ENCODE data around the gene EMCN. TPM values are rescaled to one million over a fixed set of nuclear protein-coding genes. Genes with fewer than 3 reads are reported as not detected.

EMCN gene
- total RNA-seq, 1 experiment from 2014 or later, result not detected

- CTCF ChIA-PET, result no interaction called here
- H3K4me1 ChIP-seq (replicated peaks; ENCODE audit: insufficient read depth), result no peaks in the 10 kb centered on the region
- DNase-seq, result no peak
- H3K4me2 ChIP-seq, result no peak overlapping the region
- no peak overlapping the region for H3K4me3 ChIP-seq
- H3K79me2 ChIP-seq (ENCODE audit: low read depth), result no peaks in the 10 kb centered on the region
- no peaks in the 10 kb centered on the region for H3K27me3 ChIP-seq (ENCODE audit: insufficient read depth, low read depth)
- H3K9me2 ChIP-seq (ENCODE audit: insufficient read depth), result no peaks in the 10 kb centered on the region
- H3K36me3 ChIP-seq (ENCODE audit: low read depth), result no peaks in the 10 kb centered on the region
- POLR2A ChIA-PET (ENCODE audit: unreplicated experiment), result no interaction called here
- H3K9me3 ChIP-seq (ENCODE audit: insufficient read depth, low read depth), result no peaks in the 10 kb centered on the region
- no peaks in the 10 kb centered on the region for H3F3A ChIP-seq (ENCODE audit: insufficient read depth, low read depth)
- no peak overlapping the region for H2AFZ ChIP-seq
- no TSS peak for BruUV-seq (replicated peaks)
- H3K27ac ChIP-seq, result no peak overlapping the region
- intact Hi-C loops (cut with micrococcal nuclease; ENCODE audit: unreplicated experiment), result no loop called here
- H4K20me1 ChIP-seq (ENCODE audit: insufficient read depth), result no peaks in the 10 kb centered on the region
- TF ChIP-seq EZH2 (IDR thresholded peaks at IDR 0.05; ENCODE audit: low read depth) (no peak), CTCF (conservative IDR thresholded peaks at IDR 0.05) (no peak)
These were observed 88.2 kb downstream of the EMCN start for GRCh38 chr4:100429616-100430015.

GRCh38 chr4:100428051-100428450, 89.8 kb downstream of the EMCN start:
- Histone ChIP-seq H3K9me2 (ENCODE audit: insufficient read depth) (no peaks in the 10 kb centered on the region), H3F3A (ENCODE audit: insufficient read depth, low read depth) (no peaks in the 10 kb centered on the region), H3K79me2 (ENCODE audit: low read depth) (no peaks in the 10 kb centered on the region), H3K4me1 (replicated peaks; ENCODE audit: insufficient read depth) (no peaks in the 10 kb centered on the region), H4K20me1 (ENCODE audit: insufficient read depth) (no peaks in the 10 kb centered on the region), H3K27ac (no peak overlapping the region), H2AFZ (no peak overlapping the region), H3K4me3 (no peak overlapping the region), H3K36me3 (ENCODE audit: low read depth) (no peaks in the 10 kb centered on the region), H3K27me3 (ENCODE audit: insufficient read depth, low read depth) (no peaks in the 10 kb centered on the region), H3K9me3 (ENCODE audit: insufficient read depth, low read depth) (no peaks in the 10 kb centered on the region), H3K4me2 (no peak overlapping the region)
- intact Hi-C loops (cut with micrococcal nuclease; ENCODE audit: unreplicated experiment), result no loop called here
- TF ChIP-seq EZH2 (IDR thresholded peaks at IDR 0.05; ENCODE audit: low read depth) (no peak), CTCF (conservative IDR thresholded peaks at IDR 0.05) (no peak)
- CTCF ChIA-PET, result no interaction called here
- POLR2A ChIA-PET (ENCODE audit: unreplicated experiment), result no interaction called here
- BruUV-seq (replicated peaks), result no TSS peak
- DNase-seq, result peak; percentile 35

- intact Hi-C loops (cut with micrococcal nuclease; ENCODE audit: unreplicated experiment), result loop anchor here (2.0 kb wide), 1 partner anchor 1838 kb away; no protein-coding TSS in a partner anchor
- no peaks in the 10 kb centered on the region for H3K27me3 ChIP-seq (ENCODE audit: insufficient read depth, low read depth)
- H3K36me3 ChIP-seq (ENCODE audit: low read depth), result no peaks in the 10 kb centered on the region
- no TSS peak for BruUV-seq (replicated peaks)
- H3K4me1 ChIP-seq (replicated peaks; ENCODE audit: insufficient read depth), result no peaks in the 10 kb centered on the region
- no peak overlapping the region for H3K27ac ChIP-seq
- TF ChIP-seq EZH2 (IDR thresholded peaks at IDR 0.05; ENCODE audit: low read depth) (no peak), CTCF (conservative IDR thresholded peaks at IDR 0.05) (no peak)
- H3F3A ChIP-seq (ENCODE audit: insufficient read depth, low read depth), result no peaks in the 10 kb centered on the region
- ChIA-PET CTCF (no interaction called here), POLR2A (ENCODE audit: unreplicated experiment) (no interaction called here)
- H3K9me3 ChIP-seq (ENCODE audit: insufficient read depth, low read depth), result no peaks in the 10 kb centered on the region
- DNase-seq, result no peak
- H3K79me2 ChIP-seq (ENCODE audit: low read depth), result no peaks in the 10 kb centered on the region
- no peaks in the 10 kb centered on the region for H3K9me2 ChIP-seq (ENCODE audit: insufficient read depth)
- H3K4me2 ChIP-seq, result no peak overlapping the region
- no peak overlapping the region for H3K4me3 ChIP-seq
- H4K20me1 ChIP-seq (ENCODE audit: insufficient read depth), result no peaks in the 10 kb centered on the region
- no peak overlapping the region for H2AFZ ChIP-seq
These were observed 93.4 kb downstream of the EMCN start for GRCh38 chr4:100424376-100424775.

Data from PC-9 (cell line).